GM06990 (cell line): ENCODE measurements around the gene GDPD5.

Experiments
- DNase-seq: peaks from one replicate; pipeline ENCODE4 v3.0.0-alpha.2; 2011; ENCODE audit not compliant: insufficient read length; ENCODE audit errors: extremely low read depth
- H3K27me3 ChIP-seq: replicated peaks from 2 replicates; pipeline ENCODE4 v1.6.0; 2011; ENCODE audit warnings: low read length; ENCODE audit not compliant: control insufficient read depth, insufficient read depth
- H3K36me3 ChIP-seq: 2 replicates; pipeline ENCODE4 v1.5.1; 2011; ENCODE audit warnings: low read length; ENCODE audit not compliant: control insufficient read depth, insufficient read depth
- H3K4me3 ChIP-seq: replicated peaks from 2 replicates; pipeline ENCODE4 v1.5.1; 2011; ENCODE audit warnings: low read depth, mild to moderate bottlenecking, control low read depth, low read length
- CTCF ChIP-seq: IDR thresholded peaks from 2 replicates; pipeline ENCODE4 v1.5.1; 2011; ENCODE audit warnings: low read length, control low read depth, mild to moderate bottlenecking, inconsistent platforms; ENCODE audit not compliant: insufficient read depth, poor library complexity, severe bottlenecking

Gene GDPD5

GRCh38 chr11:75400146-75400865 is 125.4 kb downstream of the GDPD5 start:
- H3K4me3 ChIP-seq: peak overlapping the region; percentile 85
- DNase-seq: no peak
- no peaks in the 10 kb centered on the region for H3K27me3 ChIP-seq
- peaks cover 33% of the 10 kb centered on the region for H3K36me3 ChIP-seq
- no peak for TF ChIP-seq CTCF

- TF ChIP-seq CTCF: peak; percentile 24
- peak within 1 kb of the TSS; percentile 85 for H3K4me3 ChIP-seq
- DNase-seq: peak; percentile 92
- H3K27me3 ChIP-seq: no peaks in the 10 kb centered on the region
- peaks cover 28% of the 10 kb centered on the region for H3K36me3 ChIP-seq
Measured at GRCh38 chr11:75399344-75400145, 126.2 kb downstream of the GDPD5 start, which contains the start of gene RPS3. TSS of gene RPS3 (plus strand) at chr11:75399518. CDS start at chr11:75399548, 30 bp downstream.

GRCh38 chr11:75398906-75399305 is 126.8 kb downstream of the GDPD5 start:
- H3K27me3 ChIP-seq: no peaks in the 10 kb centered on the region
- TF ChIP-seq CTCF: no peak
- H3K4me3 ChIP-seq: no peak overlapping the region; the same call in 1 of the 2 replicates
- DNase-seq: no peak
- H3K36me3 ChIP-seq: peaks cover 22% of the 10 kb centered on the region

DNA sequence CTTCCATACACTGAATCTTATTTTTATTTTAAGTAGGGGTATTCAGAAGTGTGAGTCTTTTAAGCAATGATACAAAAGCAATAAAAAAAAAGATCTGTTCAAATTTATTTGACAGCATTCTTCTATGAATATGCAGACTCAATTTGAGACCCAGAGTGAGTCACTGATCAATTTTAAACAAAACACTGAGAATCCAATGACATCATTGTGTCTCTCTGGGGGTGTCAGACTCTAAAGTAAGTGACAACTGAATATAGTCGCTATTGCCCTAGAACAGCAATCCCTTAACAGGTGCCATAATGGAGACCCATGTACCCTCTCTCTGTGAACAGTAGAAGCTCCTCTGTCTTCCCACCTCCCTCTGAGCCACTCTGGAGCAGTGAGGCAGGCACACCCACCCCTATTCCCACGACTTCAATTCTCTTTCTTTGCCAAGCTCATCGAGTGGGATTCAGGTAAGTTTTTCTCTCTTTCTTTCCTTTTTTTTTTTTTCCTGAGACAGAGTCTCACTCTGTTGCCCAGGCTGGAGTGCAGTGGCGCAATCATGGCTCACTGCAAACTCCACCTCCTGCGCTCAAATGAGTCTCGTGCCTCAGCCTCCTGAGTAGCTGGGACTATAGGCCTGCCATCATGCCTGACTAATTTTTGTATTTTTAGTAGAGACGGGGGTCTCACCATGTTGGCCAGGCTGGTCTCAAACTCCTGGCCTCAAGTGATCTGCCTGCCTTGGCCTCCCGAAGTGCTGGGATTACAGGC is 131.5 kb downstream of the GDPD5 start:
- TF ChIP-seq CTCF: no peak
- H3K36me3 ChIP-seq: no peaks in the 10 kb centered on the region
- no peak for DNase-seq

GRCh38 chr11:75389925-75390324 is 135.8 kb downstream of the GDPD5 start:
- TF ChIP-seq CTCF: no peak
- Histone ChIP-seq H3K27me3 (no peaks in the 10 kb centered on the region), H3K36me3 (no peaks in the 10 kb centered on the region), H3K4me3 (no peak overlapping the region)
- DNase-seq: no peak

More for the DNA sequence above, 131.5 kb downstream of the GDPD5 start:
- no peaks in the 10 kb centered on the region for H3K27me3 ChIP-seq
- H3K4me3 ChIP-seq: no peak overlapping the region
